ENCODE results near the gene CTPS2. TPM values are rescaled to one million over a fixed set of nuclear protein-coding genes. Genes with fewer than 3 reads are reported as not detected.
"Not testable (repeated sequence)": the region's sequence is repeated elsewhere in the genome, so short reads cannot be mapped to it uniquely, and the experiment has no call there.

CTPS2 gene
- total RNA-seq, 1 donor from 2014 or later, result 5.7 TPM

DNA sequence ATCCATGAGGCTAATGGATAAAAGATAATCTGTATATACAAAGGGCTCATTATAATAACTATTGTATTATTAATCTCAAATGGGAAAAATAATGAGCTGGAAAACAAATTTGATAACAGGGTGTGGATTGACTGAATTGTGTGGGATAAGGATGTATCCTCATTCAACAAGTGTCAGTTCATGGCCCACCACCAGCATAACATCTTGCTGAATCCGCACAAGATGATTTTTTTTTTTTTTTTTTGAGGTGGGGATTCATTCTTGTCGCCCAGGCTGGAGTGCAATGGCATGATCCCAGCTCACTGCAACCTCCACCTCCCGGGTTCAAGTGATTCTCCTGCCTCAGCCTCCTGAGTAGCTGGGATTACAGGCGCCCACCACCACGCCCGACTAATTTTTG is 3.2 kb upstream of the CTPS2 start:
- DNase-seq (ENCODE audit: low read depth), result not testable (repeated sequence)

DNA sequence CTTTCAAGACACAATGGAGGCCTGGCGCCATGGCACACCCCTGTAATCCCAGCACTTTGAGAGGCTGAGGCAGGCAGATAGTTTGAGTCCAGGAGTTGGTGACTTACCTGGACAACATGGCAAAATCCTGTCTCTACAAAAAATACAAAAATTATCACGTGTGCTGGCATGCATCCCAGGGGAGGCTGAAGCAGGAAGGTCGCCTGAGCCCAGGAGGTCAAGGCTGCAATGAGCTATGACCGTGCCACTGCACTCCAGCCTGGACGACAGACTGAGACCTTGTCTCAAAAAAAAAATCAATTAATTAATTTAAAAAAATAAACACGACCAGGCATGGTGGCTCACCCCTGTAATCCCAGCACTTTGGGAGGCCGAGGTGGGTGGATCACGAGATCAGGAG is 2.0 kb upstream of the CTPS2 start:
- DNase-seq (ENCODE audit: low read depth), result no peak

DNA sequence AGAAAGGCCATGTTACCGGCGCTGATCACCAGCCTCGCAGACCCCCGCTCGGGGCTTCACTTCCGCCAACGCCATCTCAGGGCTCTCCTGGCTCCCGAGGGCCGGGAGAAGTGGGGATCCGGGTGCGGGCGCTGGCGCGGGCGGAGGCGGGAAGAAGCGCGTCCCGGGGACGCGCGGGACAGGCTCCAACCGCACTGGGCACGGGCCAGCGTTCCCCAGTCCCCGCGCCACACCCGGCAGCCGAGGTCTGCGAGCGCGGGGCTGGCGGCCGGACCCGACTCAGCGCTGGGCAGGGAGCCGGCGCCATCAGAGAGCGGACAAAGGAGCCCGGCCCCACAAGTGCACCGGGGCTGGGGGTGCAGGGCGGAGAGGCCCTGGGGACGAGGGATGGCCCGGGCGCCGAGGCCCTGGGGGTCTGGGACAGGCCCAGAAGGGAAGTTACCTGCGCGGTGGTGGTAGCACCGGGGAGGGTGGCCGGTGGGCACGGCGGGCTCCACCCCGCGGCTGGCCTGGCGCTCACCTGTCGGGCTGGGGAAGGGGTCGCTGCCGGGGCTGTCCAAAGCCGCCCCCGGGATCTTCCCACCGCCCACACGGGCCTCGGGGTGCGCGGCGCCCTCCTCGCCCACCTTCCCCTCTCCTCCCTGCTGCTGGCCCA is 449 bp downstream of the CTPS2 start:
- DNase-seq (ENCODE audit: low read depth), result no peak

DNA sequence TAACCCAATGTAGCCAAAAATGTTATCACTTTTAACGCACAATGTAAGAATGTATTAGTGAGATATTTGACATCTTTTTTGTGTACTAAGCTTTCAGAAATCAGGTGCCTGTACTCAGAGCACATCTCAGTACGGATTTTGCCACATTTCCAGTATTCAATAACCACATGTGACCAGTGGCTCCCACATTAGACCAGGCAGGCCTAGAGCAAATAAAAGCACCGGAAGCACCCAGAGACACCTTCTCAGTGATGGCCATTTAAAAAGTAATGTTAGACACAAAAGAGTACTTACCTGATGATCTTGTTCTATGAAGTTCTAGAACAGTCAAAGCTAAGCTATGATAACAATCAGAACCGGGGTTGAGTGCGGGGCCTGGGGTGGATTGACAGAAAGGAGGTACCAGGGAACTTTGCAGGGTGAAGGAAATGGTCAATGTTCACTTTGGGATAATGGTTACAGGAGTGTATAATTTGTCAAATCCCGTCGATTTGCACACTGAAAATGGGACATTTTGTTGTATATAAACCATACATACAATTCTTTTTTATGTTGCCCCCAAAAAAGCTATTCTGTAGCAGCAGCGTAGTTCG is 1.2 kb downstream of the CTPS2 start:
- no peak for DNase-seq (ENCODE audit: low read depth)

DNA sequence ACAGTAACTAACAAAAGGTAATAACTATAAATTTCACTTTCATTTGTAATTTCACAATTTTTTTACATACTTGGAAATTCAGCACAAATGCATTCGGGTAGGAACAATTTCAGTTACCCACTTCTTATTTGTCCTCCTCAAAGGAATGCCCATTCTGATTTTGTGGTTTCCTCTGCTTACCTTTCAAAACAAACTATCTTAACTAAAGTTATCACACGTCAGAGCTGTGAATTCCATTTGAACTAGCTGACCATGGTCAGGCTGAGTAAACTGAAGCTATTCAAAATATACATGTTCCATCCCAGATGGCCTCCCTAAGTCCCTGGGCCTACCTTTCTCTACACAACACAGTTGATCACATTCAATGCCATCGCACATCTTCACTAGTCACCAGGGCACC is 4.5 kb downstream of the CTPS2 start:
- no peak for DNase-seq (ENCODE audit: low read depth)

GRCh38 chrX:16705370-16705769 is 7.1 kb downstream of the CTPS2 start:
- no peak for DNase-seq (ENCODE audit: low read depth)

GRCh38 chrX:16702700-16703599 is 9.5 kb downstream of the CTPS2 start:
- DNase-seq (ENCODE audit: low read depth), result no peak

DNA sequence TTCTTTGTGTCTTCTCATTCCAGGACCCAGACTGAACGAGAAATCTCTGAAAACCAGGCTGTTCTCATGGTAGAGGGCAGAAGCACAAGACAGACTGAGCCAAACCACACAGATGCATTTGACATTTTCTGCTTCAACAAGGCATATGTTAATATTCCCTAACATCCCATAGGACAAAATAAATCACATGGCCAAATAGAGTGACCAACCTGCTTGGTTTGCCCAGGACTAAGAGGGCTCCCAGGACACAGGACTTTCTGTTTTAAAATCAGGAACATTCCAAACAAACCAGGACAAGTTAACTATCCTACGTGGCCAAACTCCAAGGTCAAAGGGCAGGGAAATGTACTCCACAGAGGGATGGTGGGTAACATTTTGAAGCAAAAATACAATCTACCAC is 11.7 kb downstream of the CTPS2 start:
- no peak for DNase-seq (ENCODE audit: low read depth)

- no peak for DNase-seq (ENCODE audit: low read depth)
Measured at GRCh38 chrX:16699389-16699788, 13.1 kb downstream of the CTPS2 start.

DNA sequence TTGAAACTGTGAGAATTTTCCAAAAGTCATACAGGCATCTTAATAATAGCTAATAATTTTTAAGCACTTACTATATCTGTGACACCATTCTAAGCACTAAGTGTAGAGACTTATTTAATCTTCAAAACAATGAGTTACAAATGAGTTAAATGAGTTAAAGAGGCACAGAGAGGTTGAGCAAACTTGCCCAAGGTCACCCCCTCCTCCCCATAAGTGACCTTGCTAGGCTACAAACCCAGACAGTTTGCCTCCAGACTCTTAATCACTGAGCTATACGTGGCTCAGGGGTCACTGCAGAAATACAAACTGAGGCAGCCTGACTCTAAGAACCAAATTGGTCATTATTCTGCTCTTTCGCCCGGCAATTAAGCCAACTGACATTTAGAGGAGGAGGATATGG is 15.5 kb downstream of the CTPS2 start:
- DNase-seq (ENCODE audit: low read depth), result no peak

DNA sequence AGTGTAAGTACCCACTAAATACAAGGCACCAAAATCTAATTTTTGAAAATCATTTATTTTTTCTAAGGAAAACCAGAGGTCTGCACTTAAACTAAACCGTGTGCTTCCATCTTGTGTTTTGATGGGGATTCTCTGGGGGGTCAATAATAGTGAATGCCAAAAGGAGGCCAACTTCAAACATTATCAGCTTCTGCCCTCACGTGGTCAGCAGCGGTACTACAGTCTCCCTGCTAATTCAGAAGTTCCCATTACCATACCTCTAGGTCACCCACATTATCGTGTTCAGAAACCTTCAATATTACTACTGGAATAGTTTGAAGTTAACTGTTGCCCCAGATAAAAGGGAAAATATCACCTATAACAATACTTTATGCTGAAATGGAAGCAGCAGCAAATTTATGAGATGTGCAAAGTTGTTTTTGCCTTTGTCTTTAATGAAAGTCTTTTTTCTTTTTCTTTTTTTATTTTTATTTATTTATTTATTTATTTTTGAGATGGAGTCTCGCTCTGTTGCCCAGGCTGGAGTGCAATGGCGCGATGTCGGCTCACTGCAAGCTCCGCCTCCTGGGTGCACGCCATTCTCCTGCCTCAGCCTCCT is 17.3 kb downstream of the CTPS2 start:
- peak; percentile 49 for DNase-seq (ENCODE audit: low read depth)

DNA sequence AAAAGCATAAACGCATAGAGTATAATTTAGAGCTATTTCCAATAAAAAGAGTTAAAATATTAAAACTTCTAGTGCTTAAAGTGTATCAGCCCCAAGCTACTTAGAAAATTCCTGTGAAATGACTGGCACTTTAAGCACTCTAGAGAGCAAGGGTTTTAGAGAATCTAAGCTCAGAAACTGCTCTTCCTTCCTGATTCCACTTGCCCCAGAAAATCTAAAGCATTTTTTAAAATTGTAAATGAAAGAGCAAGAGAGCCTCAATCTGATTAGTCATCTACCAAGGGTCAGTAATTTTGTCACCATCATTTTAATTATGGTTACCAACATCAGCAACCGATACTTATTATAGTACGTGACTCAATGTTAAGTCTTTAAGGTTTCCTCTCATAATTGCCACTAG is 25.0 kb downstream of the CTPS2 start:
- DNase-seq (ENCODE audit: low read depth), result no peak

DNA sequence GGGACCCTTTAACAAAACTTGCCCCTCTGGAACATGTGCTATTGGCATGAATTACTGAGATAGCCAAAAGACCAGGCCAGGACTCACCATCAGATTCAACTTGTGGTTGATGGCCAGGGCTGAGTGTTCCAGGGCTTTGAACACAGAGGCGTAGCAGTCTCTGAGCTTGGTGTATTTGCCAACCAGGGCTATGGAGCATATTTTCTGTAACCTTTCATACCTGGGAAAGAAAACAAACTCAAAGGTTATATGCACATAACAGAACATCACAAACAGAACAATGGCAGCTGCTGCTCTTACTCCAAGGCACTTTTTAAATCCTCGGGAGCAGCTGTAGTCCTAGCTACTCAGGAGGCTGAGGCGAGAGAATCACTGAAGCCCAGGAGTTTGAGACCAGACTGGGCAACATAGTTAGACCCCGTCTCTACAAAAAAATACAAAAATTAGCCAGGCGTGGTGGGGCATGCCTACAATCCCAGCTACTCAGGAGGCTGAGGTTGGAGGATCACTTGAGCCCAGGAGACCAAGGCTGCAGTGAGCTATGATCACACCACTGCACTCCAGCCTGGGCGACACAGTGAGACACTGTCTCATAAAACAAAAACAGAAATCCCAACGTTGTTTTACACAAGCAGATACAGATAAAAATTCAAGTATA is 29.3 kb downstream of the CTPS2 start:
- DNase-seq (ENCODE audit: low read depth), result no peak

GRCh38 chrX:16678689-16679088 is 33.8 kb downstream of the CTPS2 start:
- no peak for DNase-seq (ENCODE audit: low read depth)

DNA sequence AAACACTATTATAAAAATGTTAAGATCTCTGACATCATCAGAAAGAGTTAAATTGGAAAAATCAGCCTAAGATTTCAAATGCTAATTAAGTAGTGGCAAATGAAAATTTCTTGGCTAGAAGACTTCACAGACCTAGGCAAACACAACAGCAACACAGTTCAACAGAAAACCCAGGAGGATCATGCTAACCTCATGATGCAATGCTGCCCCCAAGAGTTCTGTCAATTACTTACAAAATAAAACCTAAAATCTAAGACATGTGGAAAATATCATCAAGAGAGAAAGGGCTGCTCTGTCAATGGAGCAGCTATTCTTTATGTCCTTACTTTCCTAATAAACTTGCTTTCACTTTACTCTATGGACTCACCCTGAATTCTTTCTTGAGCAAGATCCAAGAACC is 41.5 kb downstream of the CTPS2 start:
- DNase-seq (ENCODE audit: low read depth), result peak; percentile 49

DNA sequence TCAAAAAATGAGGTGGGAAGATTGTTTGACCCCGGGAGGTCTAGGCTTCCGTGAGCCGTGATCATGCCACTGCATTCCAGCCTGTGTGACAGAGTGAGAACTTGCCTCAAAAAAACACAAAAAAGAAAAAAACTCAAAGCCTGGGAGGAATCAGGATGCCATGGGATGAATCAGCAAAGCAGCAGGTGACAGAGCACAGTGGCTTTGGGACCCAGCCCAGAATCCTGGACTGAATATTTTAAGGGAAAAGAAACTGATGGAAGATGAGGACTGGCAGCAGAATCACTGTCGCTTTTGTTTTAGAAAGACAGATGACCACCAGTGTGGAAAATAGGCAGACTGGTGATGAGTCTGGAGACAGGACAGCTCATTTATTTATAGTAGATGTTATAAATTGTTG is 45.9 kb downstream of the CTPS2 start:
- DNase-seq (ENCODE audit: low read depth), result peak; percentile 60

DNA sequence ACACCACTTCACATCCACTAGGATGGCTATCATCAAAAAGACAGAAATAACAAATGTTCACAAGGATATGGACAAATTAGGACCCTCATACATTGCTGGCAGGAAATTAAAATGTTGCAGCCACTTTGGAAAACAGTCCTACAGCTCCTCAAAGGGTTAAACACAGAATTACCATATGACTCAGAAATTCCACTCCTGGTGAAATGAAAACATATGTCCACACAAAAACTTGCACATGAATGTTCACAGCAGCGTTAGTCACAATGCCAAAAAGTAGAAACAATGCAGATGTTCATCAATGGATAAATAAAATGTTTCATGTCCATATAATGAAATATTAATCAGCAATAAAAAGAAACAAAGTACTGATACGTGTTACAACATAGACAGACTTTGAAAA is 47.4 kb downstream of the CTPS2 start:
- no peak for DNase-seq (ENCODE audit: low read depth)

DNA sequence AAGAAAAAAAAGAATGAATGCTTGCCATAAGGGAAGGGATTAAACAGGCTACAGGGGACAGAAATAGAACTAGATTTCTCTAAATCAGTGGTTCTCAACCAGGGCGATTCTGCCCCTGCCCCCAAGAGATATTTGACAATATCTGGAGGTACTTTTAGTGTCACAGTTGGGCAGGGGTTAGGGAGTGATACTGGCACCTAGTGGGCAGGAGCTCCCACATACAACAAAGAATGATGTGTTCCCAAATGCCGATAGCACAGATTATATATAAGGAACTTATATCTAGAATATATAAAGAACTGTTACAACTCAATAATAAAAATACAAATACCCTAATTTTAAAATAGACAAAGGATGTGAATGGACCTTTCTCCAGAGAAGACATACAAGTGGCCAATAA is 47.8 kb downstream of the CTPS2 start:
- DNase-seq (ENCODE audit: low read depth), result no peak

DNA sequence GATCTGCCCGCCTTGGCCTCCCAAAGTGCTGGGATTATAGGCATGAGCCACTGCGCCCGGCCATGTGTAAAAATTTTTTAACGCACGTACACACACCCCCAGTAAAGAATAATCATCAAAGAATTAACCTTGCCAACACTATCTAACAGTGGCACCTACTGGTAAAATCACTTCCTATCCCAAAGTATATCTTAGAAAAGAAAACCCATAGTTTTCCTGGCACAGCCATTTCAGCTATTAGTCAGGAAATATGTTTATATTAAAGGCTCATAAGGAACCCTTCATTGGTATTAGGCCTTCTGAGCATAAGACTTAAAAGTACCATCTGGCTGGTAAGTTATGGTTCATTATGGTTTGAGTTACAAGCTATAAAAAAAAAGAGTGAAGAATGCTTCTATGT is 48.4 kb downstream of the CTPS2 start:
- no peak for DNase-seq (ENCODE audit: low read depth)

DNA sequence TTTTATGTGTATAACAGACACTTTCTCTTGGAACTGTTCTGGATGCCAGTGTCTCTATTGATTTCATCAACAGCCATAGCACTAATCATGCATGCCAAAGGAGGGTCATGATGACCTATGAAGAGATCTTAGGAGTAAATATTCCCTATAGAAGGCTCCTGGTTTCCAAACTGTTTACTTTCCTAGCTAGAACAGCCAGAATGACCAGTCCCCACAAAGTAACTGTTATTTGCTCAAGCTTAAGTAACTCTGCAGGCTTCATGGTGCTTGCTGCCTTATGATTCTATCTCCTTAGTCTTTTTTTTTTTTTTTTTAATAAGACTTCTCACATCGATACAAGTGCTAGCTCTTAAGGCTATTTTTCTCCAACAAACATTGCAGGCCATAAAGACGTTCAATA is 50.1 kb downstream of the CTPS2 start:
- no peak for DNase-seq (ENCODE audit: low read depth)

- DNase-seq (ENCODE audit: low read depth), result no peak
Measured at GRCh38 chrX:16661495-16661894, 51.0 kb downstream of the CTPS2 start.

DNA sequence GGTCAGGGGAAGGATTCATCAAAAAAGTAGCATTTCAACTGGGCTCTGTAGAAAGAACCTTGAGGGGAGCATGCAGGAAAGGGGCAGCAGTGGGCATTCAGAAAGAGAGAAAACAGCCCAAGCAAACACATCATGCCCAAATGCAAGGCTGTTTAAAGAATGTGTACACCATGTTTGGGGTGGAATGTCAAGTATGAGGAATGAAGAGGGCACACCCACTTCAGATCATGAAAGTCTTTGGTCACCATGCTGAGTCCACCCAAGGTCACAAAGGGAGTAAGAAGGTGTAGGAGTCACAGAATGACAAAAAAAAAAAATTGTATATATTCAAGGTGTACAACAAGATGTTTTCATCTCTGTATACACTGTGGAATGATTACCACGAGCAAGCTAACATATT is 53.1 kb downstream of the CTPS2 start:
- DNase-seq (ENCODE audit: low read depth), result no peak

Measured in myocyte (in vitro differentiated cells).